Panc1 (cell line): ENCODE measurements around the gene SCGB1C1. TPM values are rescaled to one million over a fixed set of nuclear protein-coding genes. Genes with fewer than 3 reads are reported as not detected.

Experiments used
- ATAC-seq: fragments of 200-7000 bp; cut with Tn5 transposase; 2 replicates; pipeline ENCODE4 v1.9.1; 2020; ENCODE audit warnings: mild to moderate bottlenecking, moderate library complexity
- BruUV-seq: library from RNA; stranded (reverse); fragments of 400-500 nt; replicated peaks from 2 replicates; lab custom pipeline; 2021; lab: Mats Ljungman, UMichigan
- CTCF ChIA-PET: fragments of 300-600 bp; sonication (Branson Sonifier 250); formaldehyde crosslinking; loops from one replicate; lab custom pipeline; 2022; ENCODE audit warnings: antibody characterized with exemption; lab: Charles Lee
- POLR2A ChIA-PET: fragments of 300-600 bp; sonication (Branson Sonifier 250); formaldehyde crosslinking; loops from one replicate; lab custom pipeline; 2022; ENCODE audit warnings: antibody characterized with exemption; lab: Charles Lee
- DNase-seq: peaks from one replicate; pipeline ENCODE4 v3.0.0-alpha.2; 2010; ENCODE audit warnings: low read depth, low spot score
- H3K27ac ChIP-seq: 2 replicates; pipeline ENCODE4 v1.5.1; 2011; ENCODE audit warnings: mild to moderate bottlenecking, low read length, inconsistent platforms
- H3K27me3 ChIP-seq: fragments of 200-500 bp; sonication (Bioruptor generic); 2 replicates; pipeline ENCODE4 v1.6.0; 2014; ENCODE audit warnings: low read length, inconsistent platforms; ENCODE audit not compliant: control insufficient read depth, insufficient read depth
- H3K36me3 ChIP-seq: fragments of 200-500 bp; sonication (Bioruptor generic); 2 replicates; pipeline ENCODE4 v1.5.1; 2014; ENCODE audit warnings: inconsistent platforms, mild to moderate bottlenecking, low read length, moderate library complexity; ENCODE audit not compliant: control insufficient read depth, insufficient read depth
- H3K4me1 ChIP-seq: 2 replicates; pipeline ENCODE4 v1.5.1; 2011; ENCODE audit warnings: inconsistent platforms, mild to moderate bottlenecking, low read length, moderate library complexity; ENCODE audit not compliant: control insufficient read depth, insufficient read depth
- H3K4me3 ChIP-seq, 2 experiments: 2 replicates each; pipeline ENCODE4 v1.5.1; 2011 to 2012; ENCODE audit warnings: low read depth in 2 of 2, low read length in 2 of 2, mild to moderate bottlenecking in 2 of 2, inconsistent platforms in 1 of 2, moderate library complexity in 1 of 2
- H3K9me3 ChIP-seq: fragments of 200-500 bp; sonication (Bioruptor generic); 2 replicates; pipeline ENCODE4 v1.5.1; 2014; ENCODE audit warnings: low read depth, mild to moderate bottlenecking, inconsistent platforms, low read length, moderate library complexity; ENCODE audit not compliant: control insufficient read depth, insufficient read depth
- POLR2AphosphoS5 ChIP-seq: IDR thresholded peaks from 2 replicates; pipeline ENCODE4 v1.6.1; 2012; ENCODE audit warnings: mild to moderate bottlenecking, low read depth, low read length, moderate library complexity
- SIN3A ChIP-seq: IDR thresholded peaks from 2 replicates; pipeline ENCODE4 v1.6.1; 2012; ENCODE audit warnings: low read depth, mild to moderate bottlenecking, low read length, moderate library complexity, borderline replicate concordance; ENCODE audit not compliant: insufficient read depth
- TCF7L2 ChIP-seq: IDR thresholded peaks from 2 replicates; pipeline ENCODE4 v1.6.1; 2011; ENCODE audit warnings: mild to moderate bottlenecking, low read depth, low read length, inconsistent platforms
- in situ Hi-C: cut with HindIII; loops from 2 replicates; pipeline ENCODE4 v1.10.0; 2016; ENCODE audit warnings: low sequenced_read_pairs, low pct_unique_long_range_greater_than_20kb
- intact Hi-C: fragments of 100-400 bp; cut with micrococcal nuclease; formaldehyde crosslinking; loops from one replicate; pipeline ENCODE4 v1.10.0; 2022; ENCODE audit not compliant: unreplicated experiment
- total RNA-seq: library from RNA; stranded (reverse); gene quantifications from one replicate; pipeline ENCODE4 v1.2.1, GENCODE V29; 2021; ENCODE audit not compliant: unreplicated experiment
- TF ChIP-seq, protein P1 (sequence below): fragments of 450-650 bp; IDR thresholded peaks from 2 replicates; pipeline ENCODE4 v1.5.1; 2017; ENCODE audit warnings: mild to moderate bottlenecking
- TF ChIP-seq, protein P2 (sequence below), 2 experiments: IDR thresholded peaks; 2 replicates each; pipeline ENCODE4 v1.6.1; 2011 to 2012; ENCODE audit warnings: low read depth in 2 of 2, control low read depth in 1 of 2, low read length in 1 of 2, mild to moderate bottlenecking in 1 of 2, moderate library complexity in 1 of 2; ENCODE audit not compliant: insufficient read depth in 1 of 2

SCGB1C1 gene
- total RNA-seq, 1 experiment from 2014 or later: not detected

DNA sequence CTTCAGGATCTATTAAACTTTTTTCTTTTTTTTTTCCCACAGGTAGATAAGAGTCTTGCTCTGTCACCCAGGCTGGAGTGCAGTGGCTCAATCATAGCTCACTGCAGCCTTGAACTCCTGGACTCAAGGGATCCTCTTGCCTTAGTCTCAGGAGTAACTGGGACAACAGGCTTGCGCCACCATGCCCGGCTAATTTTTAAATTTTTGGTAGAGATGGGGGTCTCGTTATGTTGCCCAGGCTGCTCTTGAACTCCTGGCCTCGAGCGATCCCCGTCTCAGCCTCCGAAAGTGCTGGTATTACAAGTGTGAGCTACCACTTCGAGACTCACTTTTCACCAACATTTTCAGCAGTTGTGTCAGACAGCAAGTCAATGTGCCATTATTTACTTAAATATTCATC lies 42.3 kb downstream of the SCGB1C1 start:
- Histone ChIP-seq H3K27me3 (no peaks in the 10 kb centered on the region), H3K36me3 (peaks cover 7% of the 10 kb centered on the region), H3K4me3 (peak overlapping the region; percentile 66 to 70), H3K9me3 (no peaks in the 10 kb centered on the region), H3K4me1 (peaks cover 26% of the 10 kb centered on the region), H3K27ac (peak overlapping the region; percentile 94)
- ChIA-PET CTCF (interaction anchor here (1.7 kb wide), 1 partner anchor 19 kb away, joined by 3 read pairs; no protein-coding TSS in a partner anchor), POLR2A (interaction anchor here (0.8 kb wide), 1 partner anchor 19 kb away, joined by 3 read pairs; no protein-coding TSS in a partner anchor)
- intact Hi-C loops (no loop called here), in situ Hi-C loops (no loop called here)
- ATAC-seq (no peak), DNase-seq (no peak)
- BruUV-seq: TSS peak; percentile 85
- TF ChIP-seq SIN3A (no peak), TCF7L2 (no peak), POLR2AphosphoS5 (no peak)
- TF ChIP-seq, protein P1, sequence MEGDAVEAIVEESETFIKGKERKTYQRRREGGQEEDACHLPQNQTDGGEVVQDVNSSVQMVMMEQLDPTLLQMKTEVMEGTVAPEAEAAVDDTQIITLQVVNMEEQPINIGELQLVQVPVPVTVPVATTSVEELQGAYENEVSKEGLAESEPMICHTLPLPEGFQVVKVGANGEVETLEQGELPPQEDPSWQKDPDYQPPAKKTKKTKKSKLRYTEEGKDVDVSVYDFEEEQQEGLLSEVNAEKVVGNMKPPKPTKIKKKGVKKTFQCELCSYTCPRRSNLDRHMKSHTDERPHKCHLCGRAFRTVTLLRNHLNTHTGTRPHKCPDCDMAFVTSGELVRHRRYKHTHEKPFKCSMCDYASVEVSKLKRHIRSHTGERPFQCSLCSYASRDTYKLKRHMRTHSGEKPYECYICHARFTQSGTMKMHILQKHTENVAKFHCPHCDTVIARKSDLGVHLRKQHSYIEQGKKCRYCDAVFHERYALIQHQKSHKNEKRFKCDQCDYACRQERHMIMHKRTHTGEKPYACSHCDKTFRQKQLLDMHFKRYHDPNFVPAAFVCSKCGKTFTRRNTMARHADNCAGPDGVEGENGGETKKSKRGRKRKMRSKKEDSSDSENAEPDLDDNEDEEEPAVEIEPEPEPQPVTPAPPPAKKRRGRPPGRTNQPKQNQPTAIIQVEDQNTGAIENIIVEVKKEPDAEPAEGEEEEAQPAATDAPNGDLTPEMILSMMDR: no peak
- TF ChIP-seq, protein P2, sequence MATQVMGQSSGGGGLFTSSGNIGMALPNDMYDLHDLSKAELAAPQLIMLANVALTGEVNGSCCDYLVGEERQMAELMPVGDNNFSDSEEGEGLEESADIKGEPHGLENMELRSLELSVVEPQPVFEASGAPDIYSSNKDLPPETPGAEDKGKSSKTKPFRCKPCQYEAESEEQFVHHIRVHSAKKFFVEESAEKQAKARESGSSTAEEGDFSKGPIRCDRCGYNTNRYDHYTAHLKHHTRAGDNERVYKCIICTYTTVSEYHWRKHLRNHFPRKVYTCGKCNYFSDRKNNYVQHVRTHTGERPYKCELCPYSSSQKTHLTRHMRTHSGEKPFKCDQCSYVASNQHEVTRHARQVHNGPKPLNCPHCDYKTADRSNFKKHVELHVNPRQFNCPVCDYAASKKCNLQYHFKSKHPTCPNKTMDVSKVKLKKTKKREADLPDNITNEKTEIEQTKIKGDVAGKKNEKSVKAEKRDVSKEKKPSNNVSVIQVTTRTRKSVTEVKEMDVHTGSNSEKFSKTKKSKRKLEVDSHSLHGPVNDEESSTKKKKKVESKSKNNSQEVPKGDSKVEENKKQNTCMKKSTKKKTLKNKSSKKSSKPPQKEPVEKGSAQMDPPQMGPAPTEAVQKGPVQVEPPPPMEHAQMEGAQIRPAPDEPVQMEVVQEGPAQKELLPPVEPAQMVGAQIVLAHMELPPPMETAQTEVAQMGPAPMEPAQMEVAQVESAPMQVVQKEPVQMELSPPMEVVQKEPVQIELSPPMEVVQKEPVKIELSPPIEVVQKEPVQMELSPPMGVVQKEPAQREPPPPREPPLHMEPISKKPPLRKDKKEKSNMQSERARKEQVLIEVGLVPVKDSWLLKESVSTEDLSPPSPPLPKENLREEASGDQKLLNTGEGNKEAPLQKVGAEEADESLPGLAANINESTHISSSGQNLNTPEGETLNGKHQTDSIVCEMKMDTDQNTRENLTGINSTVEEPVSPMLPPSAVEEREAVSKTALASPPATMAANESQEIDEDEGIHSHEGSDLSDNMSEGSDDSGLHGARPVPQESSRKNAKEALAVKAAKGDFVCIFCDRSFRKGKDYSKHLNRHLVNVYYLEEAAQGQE (IDR thresholded peaks at IDR 0.05; ENCODE audit: insufficient read depth in 1 of 2, low read depth in 2 of 2, low read length in 1 of 2): no peak

DNA sequence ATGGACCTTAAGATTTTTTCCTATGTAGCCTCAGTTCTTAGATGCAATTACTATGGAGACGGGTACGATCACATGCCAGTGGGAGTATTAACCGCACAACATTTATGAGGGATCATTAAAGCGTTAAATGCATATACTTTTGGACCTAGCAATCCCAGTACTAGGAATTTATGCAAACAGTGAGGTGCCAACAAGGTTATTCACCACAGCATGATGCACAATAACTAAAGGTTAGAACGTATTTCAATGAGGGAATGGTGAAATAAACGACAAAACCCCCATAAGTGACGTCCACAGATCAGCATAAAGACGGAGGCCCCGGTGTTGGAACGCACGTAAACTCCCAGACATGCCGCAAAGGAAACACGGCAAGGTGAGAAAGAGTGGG lies 42.7 kb downstream of the SCGB1C1 start:
- intact Hi-C loops (no loop called here), in situ Hi-C loops (no loop called here)
- ChIA-PET CTCF (interaction anchor here (1.7 kb wide), 1 partner anchor 20 kb away, joined by 3 read pairs; no protein-coding TSS in a partner anchor), POLR2A (no interaction called here)
- H3K27me3 ChIP-seq: no peaks in the 10 kb centered on the region
- no peak for TF ChIP-seq SIN3A
- TF ChIP-seq TCF7L2: no peak
- TF ChIP-seq, protein P1: no peak
- TF ChIP-seq, protein P2 (IDR thresholded peaks at IDR 0.05; ENCODE audit: insufficient read depth in 1 of 2, low read depth in 2 of 2, low read length in 1 of 2): no peak
- no peak for TF ChIP-seq POLR2AphosphoS5
- H3K36me3 ChIP-seq: peaks cover 10% of the 10 kb centered on the region
- peak overlapping the region; percentile 66 to 70 for H3K4me3 ChIP-seq
- no peak for DNase-seq
- no TSS peak for BruUV-seq
- ATAC-seq: peak; percentile 34
- H3K4me1 ChIP-seq: peaks cover 26% of the 10 kb centered on the region
- H3K27ac ChIP-seq: peak overlapping the region; percentile 94
- H3K9me3 ChIP-seq: no peaks in the 10 kb centered on the region
